MM.1S (cell line): ENCODE results near the gene P2RY4.

Source experiments
- CTCF ChIP-seq: fragments of 300-600 bp; sonication (generic); IDR thresholded peaks from 2 replicates; pipeline ENCODE4 v1.5.1; 2016; ENCODE audit warnings: antibody characterized with exemption, low read length, mixed read lengths
- EZH2phosphoT487 ChIP-seq: fragments of 300-600 bp; sonication (generic); IDR thresholded peaks from 2 replicates; pipeline ENCODE4 v1.6.1; 2018; ENCODE audit warnings: antibody characterized with exemption, low read length

- TF ChIP-seq CTCF (no peak), EZH2phosphoT487 (no peak)
Observed at GRCh38 chrX:70241501-70241900, 18.5 kb downstream of the P2RY4 start.
